ENCODE measurements around the gene MAST4. TPM values are rescaled to one million over a fixed set of nuclear protein-coding genes. Genes with fewer than 3 reads are reported as not detected.

MAST4 gene
- total and polyA plus RNA-seq, 2 of the 8 experiments (the other 6 are each of a cell fraction or from before 2014, with no cell fraction given), result 1.5 to 2.6 TPM

DNA sequence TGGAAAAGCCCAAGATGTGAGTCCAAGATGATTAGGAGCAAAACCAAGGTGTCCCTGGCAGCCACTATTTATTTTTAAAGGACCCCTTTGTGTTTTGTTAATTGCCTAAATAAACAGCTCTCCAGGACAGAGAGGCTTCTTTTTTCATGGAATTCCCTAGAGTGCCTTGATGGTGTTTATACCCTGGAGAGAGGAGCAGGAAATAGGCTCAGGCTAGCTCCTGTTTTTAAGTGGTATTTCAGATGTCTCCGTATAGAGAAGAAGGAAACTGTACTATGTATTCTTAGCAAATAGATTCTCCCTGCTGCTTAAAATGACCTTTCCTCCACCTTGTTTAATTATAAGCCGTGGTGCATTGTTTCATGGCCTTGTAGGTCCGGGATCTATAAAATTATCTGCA lies 308.0 kb downstream of the MAST4 start (continued):
- no peak for TF ChIP-seq ATF3 (IDR thresholded peaks at IDR 0.05; ENCODE audit: insufficient read depth, low read depth, low read length)
- 0 out of 2 replicates have a peak, but pooled peaks have one; percentile 33 for TF ChIP-seq CHD2 (IDR thresholded peaks at IDR 0.05; ENCODE audit: low read length)
- no peak for TF ChIP-seq E2F6 (IDR thresholded peaks at IDR 0.05)
- no peak for TF ChIP-seq SIX5 (IDR thresholded peaks at IDR 0.05; ENCODE audit: low read depth, low read length)
- TF ChIP-seq YY1 (IDR thresholded peaks at IDR 0.05; ENCODE audit: low read depth, low read length), result no peak
- no peak for TF ChIP-seq TAF7 (optimal IDR thresholded peaks at IDR 0.05; ENCODE audit: borderline replicate concordance, low read depth, low read length)
- TF ChIP-seq JUN (IDR thresholded peaks at IDR 0.05; ENCODE audit: low read depth, low read length), result no peak
- TF ChIP-seq NRF1 (IDR thresholded peaks at IDR 0.05; ENCODE audit: low read depth, low read length), result no peak
- peak; percentile 92 for TF ChIP-seq POU5F1 (IDR thresholded peaks at IDR 0.05; ENCODE audit: low read depth, low read length)
- TF ChIP-seq ZNF274 (IDR thresholded peaks at IDR 0.05; ENCODE audit: borderline replicate concordance, extremely low read depth, low read length), result no peak
- TF ChIP-seq POLR2AphosphoS5 (IDR thresholded peaks at IDR 0.05; ENCODE audit: low read depth, low read length), result no peak
- TF ChIP-seq NANOG (IDR thresholded peaks at IDR 0.05; ENCODE audit: insufficient read depth, low read depth, low read length, poor library complexity, severe bottlenecking), result peak; percentile 96
- TF ChIP-seq PHF8 (conservative IDR thresholded peaks at IDR 0.05; ENCODE audit: low read depth, low read length), result no peak
- TF ChIP-seq SP4 (IDR thresholded peaks at IDR 0.05; ENCODE audit: low read length), result no peak
- no peak for TF ChIP-seq CREB1 (IDR thresholded peaks at IDR 0.05)
- TF ChIP-seq SIRT6 (IDR thresholded peaks at IDR 0.05; ENCODE audit: low read length), result no peak
- TF ChIP-seq MAFK (IDR thresholded peaks at IDR 0.05; ENCODE audit: low read depth, low read length), result no peak
- no peak for TF ChIP-seq KDM4A (IDR thresholded peaks at IDR 0.05; ENCODE audit: low read depth, low read length, severe bottlenecking)
- TF ChIP-seq CBX8 (IDR thresholded peaks at IDR 0.05; ENCODE audit: borderline replicate concordance, low read depth, low read length), result no peak
- no peak for TF ChIP-seq CTBP2 (IDR thresholded peaks at IDR 0.05; ENCODE audit: borderline replicate concordance, insufficient read depth, insufficient read length, low read length)
- no peak for TF ChIP-seq CEBPB (IDR thresholded peaks at IDR 0.05; ENCODE audit: low read depth, low read length)
- no peak for TF ChIP-seq TEAD4 (IDR thresholded peaks at IDR 0.05; ENCODE audit: low read depth, low read length)
- no peak for TF ChIP-seq TAF1 (IDR thresholded peaks at IDR 0.05; ENCODE audit: low read depth, low read length)
- TF ChIP-seq, protein P1, sequence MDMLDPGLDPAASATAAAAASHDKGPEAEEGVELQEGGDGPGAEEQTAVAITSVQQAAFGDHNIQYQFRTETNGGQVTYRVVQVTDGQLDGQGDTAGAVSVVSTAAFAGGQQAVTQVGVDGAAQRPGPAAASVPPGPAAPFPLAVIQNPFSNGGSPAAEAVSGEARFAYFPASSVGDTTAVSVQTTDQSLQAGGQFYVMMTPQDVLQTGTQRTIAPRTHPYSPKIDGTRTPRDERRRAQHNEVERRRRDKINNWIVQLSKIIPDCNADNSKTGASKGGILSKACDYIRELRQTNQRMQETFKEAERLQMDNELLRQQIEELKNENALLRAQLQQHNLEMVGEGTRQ (IDR thresholded peaks at IDR 0.05; ENCODE audit: low read length), result no peak
- TF ChIP-seq BACH1 (IDR thresholded peaks at IDR 0.05; ENCODE audit: low read length), result no peak
- no peak for TF ChIP-seq KDM1A (IDR thresholded peaks at IDR 0.05; ENCODE audit: borderline replicate concordance, low read length)

Data from H1 (cell line).